ENCODE data around the gene MID1. TPM values are rescaled to one million over a fixed set of nuclear protein-coding genes. Genes with fewer than 3 reads are reported as not detected.

The MID1 gene
- total RNA-seq, 1 donor from 2014 or later, result 0.18 TPM

DNA sequence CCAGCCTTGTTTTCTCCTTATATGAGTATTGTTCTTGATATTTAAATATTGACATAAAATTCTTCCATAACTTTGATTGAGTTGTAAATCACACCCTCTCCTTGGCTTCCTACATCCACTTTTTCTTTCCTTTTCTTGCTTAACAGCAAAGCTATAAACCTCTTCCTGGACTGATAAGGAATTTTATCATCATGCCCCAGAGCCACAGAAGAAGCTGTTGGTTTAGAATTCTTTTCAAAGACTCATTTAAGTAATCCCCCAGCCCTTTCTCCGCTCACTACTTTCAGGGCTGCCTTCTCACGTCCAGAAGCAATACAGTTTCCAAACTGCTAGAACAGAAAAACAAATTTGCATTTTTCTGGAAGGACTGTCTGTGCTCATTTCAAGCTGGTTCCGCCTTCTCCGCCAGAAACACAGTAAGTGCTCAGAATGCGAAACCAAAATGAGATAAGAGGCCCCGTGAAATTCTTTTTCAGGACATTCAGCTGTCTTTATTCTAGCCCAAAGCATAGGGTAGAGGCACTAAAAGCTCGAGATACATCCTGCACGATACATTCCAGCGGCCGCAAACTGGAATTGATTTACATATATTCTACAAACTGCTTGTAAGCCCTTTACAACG, 849 bp downstream of the MID1 start:
- intact Hi-C loops (cut with micrococcal nuclease), result loop anchor here (10.0 kb wide), 1 partner anchor 635 kb away; no protein-coding TSS in a partner anchor
- Mint-ChIP-seq H3K27me3 (peaks cover 18% of the 10 kb centered on the region), H3K9me3 (no peaks in the 10 kb centered on the region), H3K36me3 (ENCODE audit: low read depth) (no peaks in the 10 kb centered on the region), H3K4me1 (peaks cover 15% of the 10 kb centered on the region), H3K4me3 (peak overlapping the region; percentile 86), H3K27ac (no peak overlapping the region)
- ATAC-seq (ENCODE audit: low read depth) (peak; percentile 14), DNase-seq (no peak)
- POLR2A ChIA-PET, result interaction anchor here (0.6 to 0.7 kb wide), 2 partner anchors 429 to 620 kb away, joined by 3 to 5 read pairs; no protein-coding TSS in a partner anchor
- TF ChIP-seq, protein P1, sequence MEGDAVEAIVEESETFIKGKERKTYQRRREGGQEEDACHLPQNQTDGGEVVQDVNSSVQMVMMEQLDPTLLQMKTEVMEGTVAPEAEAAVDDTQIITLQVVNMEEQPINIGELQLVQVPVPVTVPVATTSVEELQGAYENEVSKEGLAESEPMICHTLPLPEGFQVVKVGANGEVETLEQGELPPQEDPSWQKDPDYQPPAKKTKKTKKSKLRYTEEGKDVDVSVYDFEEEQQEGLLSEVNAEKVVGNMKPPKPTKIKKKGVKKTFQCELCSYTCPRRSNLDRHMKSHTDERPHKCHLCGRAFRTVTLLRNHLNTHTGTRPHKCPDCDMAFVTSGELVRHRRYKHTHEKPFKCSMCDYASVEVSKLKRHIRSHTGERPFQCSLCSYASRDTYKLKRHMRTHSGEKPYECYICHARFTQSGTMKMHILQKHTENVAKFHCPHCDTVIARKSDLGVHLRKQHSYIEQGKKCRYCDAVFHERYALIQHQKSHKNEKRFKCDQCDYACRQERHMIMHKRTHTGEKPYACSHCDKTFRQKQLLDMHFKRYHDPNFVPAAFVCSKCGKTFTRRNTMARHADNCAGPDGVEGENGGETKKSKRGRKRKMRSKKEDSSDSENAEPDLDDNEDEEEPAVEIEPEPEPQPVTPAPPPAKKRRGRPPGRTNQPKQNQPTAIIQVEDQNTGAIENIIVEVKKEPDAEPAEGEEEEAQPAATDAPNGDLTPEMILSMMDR (IDR thresholded peaks at IDR 0.05), result no peak
- CTCF ChIA-PET, result interaction anchor here (1.8 to 6.2 kb wide), 2 partner anchors 21 to 429 kb away, joined by 5 to 63 read pairs; no protein-coding TSS in a partner anchor

DNA sequence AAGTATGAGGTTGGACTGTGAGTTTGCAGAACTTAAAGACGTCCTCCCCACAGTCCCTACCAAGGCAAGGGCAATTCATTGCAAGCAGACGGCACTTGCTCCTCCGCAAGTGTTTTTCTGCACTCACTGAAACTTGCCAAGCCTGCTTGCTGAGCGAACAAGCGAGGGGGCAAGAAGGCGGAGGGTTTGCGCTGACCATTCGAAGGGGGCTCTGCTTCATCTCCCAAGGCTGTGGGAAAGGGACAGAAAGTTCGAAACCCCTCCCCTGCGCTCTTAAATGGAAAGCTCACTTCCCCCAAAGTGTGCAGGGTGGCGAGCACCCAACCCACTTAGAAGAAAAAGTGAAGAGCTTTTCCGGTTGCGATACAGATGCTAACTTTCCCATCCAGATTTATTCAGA, 1.4 kb downstream of the MID1 start:
- H3K36me3 Mint-ChIP-seq (ENCODE audit: low read depth), result no peaks in the 10 kb centered on the region
- DNase-seq, result no peak
- no peaks in the 10 kb centered on the region for H3K9me3 Mint-ChIP-seq
- H3K4me1 Mint-ChIP-seq, result peaks cover 15% of the 10 kb centered on the region
- TF ChIP-seq, protein P1 (IDR thresholded peaks at IDR 0.05), result no peak
- H3K4me3 Mint-ChIP-seq, result peak overlapping the region; percentile 48
- ATAC-seq (ENCODE audit: low read depth), result no peak
- CTCF ChIA-PET, result interaction anchor here (1.8 to 6.2 kb wide), 2 partner anchors 21 to 429 kb away, joined by 5 to 63 read pairs; no protein-coding TSS in a partner anchor
- H3K27me3 Mint-ChIP-seq, result peaks cover 18% of the 10 kb centered on the region
- intact Hi-C loops (cut with micrococcal nuclease), result loop anchor here (10.0 kb wide), 1 partner anchor 634 kb away; no protein-coding TSS in a partner anchor
- POLR2A ChIA-PET, result interaction anchor here (0.7 kb wide), 1 partner anchor 429 kb away, joined by 3 read pairs; no protein-coding TSS in a partner anchor
- no peak overlapping the region for H3K27ac Mint-ChIP-seq

- CTCF ChIA-PET, result interaction anchor here (6.2 kb wide), 1 partner anchor 428 kb away, joined by 63 read pairs; no protein-coding TSS in a partner anchor
- no peaks in the 10 kb centered on the region for H3K9me3 Mint-ChIP-seq
- ATAC-seq (ENCODE audit: low read depth) (no peak), DNase-seq (no peak)
- intact Hi-C loops (cut with micrococcal nuclease), result loop anchor here (10.0 kb wide), 1 partner anchor 633 kb away; no protein-coding TSS in a partner anchor
- H3K4me1 Mint-ChIP-seq, result peaks cover 15% of the 10 kb centered on the region
- H3K27ac Mint-ChIP-seq, result no peak overlapping the region
- H3K36me3 Mint-ChIP-seq (ENCODE audit: low read depth), result no peaks in the 10 kb centered on the region
- no peak overlapping the region for H3K4me3 Mint-ChIP-seq
- POLR2A ChIA-PET, result no interaction called here
- TF ChIP-seq, protein P1 (IDR thresholded peaks at IDR 0.05), result no peak
- H3K27me3 Mint-ChIP-seq, result peaks cover 18% of the 10 kb centered on the region
These were observed 2.4 kb downstream of the MID1 start for GRCh38 chrX:10617999-10618351.

DNA sequence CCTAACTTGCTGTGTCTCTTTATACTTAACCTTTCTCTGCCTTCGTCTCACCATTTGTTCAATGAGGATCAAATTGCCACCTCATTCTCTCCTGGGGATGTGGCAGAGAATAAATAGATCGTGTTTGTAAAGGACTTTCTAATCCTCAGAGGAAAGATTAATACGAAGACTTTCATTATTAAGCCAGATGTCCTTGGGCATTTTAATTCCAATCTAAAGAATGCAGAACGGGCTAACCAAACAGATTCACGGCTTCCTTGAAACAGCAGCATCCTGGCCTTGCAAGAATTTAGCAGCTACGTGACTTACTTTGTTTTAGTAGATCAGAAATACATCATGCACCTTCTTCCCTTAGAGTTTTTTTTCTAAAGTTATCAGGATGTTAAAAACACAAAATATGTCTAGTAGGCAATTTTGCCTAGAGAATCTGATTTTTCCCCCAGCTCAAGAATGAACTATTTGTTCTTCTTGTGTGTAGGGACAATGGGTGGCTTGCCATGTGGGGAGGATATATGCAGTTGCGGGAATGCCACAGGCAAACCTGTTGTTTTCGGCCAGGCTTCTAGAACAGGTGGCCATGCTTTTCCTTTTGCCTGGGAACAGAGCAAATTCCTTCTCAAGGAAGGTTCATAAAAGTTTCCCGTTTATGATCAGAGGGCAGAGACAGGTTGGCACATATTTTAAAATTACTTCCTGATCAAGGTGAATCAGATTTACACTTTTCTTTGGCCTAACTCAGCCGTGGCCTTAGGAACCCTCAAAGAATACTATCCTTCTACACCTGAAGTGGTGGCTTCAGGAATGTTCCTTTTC, 3.0 kb downstream of the MID1 start:
- ChIA-PET POLR2A (no interaction called here), CTCF (interaction anchor here (6.2 kb wide), 1 partner anchor 427 kb away, joined by 63 read pairs; no protein-coding TSS in a partner anchor)
- H3K4me1 Mint-ChIP-seq, result peaks cover 15% of the 10 kb centered on the region
- H3K27me3 Mint-ChIP-seq, result peaks cover 18% of the 10 kb centered on the region
- no peaks in the 10 kb centered on the region for H3K36me3 Mint-ChIP-seq (ENCODE audit: low read depth)
- DNase-seq, result no peak
- no peak overlapping the region for H3K27ac Mint-ChIP-seq
- intact Hi-C loops (cut with micrococcal nuclease), result loop anchor here (10.0 kb wide), 1 partner anchor 633 kb away; no protein-coding TSS in a partner anchor
- no peak for ATAC-seq (ENCODE audit: low read depth)
- H3K9me3 Mint-ChIP-seq, result no peaks in the 10 kb centered on the region
- no peak overlapping the region for H3K4me3 Mint-ChIP-seq
- TF ChIP-seq, protein P1 (IDR thresholded peaks at IDR 0.05), result no peak
